Activated CD4-positive, alpha-beta T cell treated with anti-CD3 and anti-CD28 coated beads, Interleukin-2, amount 50 U/mL, for 48 hours (primary cell): Measurements from ENCODE around the gene FGF12.
A peak's percentile ranks its signal among the peaks of the same experiment; 100 is the strongest.

ENCODE experiments used
- DNase-seq, 2 experiments: peaks; one replicate each; pipeline ENCODE4 v3.0.0-alpha.2; 2020

Gene FGF12

GRCh38 chr3:192246847-192247559, 480.3 kb downstream of the FGF12 start:
- no peak for DNase-seq

DNA sequence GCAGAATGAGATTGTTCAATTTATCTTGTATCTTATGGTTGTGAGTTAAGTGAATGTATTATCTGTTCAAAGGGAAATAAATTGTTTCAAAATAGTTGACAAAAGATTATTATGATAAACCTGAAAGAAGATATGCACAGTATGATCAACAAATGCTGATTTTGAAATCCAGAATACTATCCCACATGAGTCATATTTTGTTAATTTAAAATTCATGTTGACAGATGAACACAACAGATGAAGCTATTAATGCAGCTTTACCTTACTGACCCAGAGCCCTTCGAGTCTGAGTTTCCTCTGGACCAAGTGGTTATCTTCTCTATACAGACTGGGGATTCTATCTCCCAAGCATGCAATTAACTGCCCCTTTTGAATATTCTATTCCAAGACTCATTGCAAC, 482.8 kb downstream of the FGF12 start:
- DNase-seq: no peak

- no peak for DNase-seq
Observed at GRCh38 chr3:192239956-192240355, 487.4 kb downstream of the FGF12 start.

- DNase-seq: no peak
Observed at GRCh38 chr3:192237992-192238608, 489.2 kb downstream of the FGF12 start.

- no peak for DNase-seq
Observed at GRCh38 chr3:192229866-192230265, 497.5 kb downstream of the FGF12 start.

DNA sequence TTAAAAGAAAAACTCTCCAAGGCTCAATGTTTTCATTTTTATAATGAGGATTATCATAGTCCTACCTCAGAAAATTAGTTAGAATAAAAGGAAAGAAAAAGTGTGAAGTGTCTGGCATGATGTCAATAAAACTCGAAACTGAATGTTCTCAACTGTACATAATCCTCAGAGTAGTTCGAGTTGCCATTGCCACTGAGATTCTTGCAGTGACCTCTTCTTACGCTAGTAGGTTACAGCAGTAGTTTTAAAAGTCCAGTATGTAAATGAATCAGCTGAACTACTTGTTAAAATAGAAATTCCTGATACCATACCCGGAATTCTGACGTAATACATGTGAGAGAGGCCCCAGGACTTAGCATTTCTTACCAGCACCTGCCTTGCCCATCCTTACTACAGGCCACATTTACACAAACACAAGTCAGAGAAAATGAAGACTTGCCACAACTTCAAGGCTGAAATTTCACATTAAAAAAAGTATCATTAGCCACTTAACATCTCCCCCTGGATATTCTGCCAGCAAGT, 502.6 kb downstream of the FGF12 start:
- DNase-seq: no peak

GRCh38 chr3:192223815-192224214, 503.5 kb downstream of the FGF12 start:
- no peak for DNase-seq

DNA sequence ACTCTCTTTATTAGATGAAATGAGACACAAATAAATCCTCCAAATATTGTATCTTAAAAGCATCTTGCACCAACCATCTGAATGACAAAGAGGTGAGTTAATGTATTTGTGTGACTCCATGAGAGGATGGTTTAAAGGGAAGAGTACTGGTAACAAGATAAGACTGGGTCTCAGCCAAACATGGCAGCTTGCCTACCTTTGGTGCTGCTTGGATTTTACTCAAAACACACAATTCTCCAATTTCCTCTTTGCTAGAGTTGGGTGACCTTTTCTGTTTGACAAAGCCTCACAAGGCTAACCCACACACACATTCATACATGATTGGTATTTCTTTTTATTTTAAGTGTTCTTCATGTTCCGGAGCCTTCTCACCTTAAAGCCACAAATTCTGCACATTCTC, 506.4 kb downstream of the FGF12 start:
- DNase-seq: no peak

DNA sequence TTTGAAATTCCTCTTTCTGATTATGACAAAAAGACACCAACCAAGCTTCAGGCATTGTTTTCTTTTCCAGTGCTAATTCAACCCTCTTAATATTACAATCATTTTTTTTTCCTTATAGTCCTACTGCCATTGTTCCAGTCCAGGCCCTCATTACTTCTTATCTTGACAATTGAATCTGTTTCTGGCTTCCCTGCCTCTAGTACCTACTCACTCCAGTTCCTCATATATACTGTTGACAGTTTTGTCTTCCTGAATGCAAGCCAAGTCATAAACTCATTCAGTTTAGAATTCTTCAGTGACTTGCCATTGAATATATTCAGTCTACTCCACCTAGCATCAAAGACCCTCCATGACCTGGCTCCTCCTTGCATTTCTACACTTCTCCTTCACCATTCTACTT, 507.4 kb downstream of the FGF12 start:
- DNase-seq: no peak

GRCh38 chr3:192216067-192216466, 511.3 kb downstream of the FGF12 start:
- no peak for DNase-seq

DNA sequence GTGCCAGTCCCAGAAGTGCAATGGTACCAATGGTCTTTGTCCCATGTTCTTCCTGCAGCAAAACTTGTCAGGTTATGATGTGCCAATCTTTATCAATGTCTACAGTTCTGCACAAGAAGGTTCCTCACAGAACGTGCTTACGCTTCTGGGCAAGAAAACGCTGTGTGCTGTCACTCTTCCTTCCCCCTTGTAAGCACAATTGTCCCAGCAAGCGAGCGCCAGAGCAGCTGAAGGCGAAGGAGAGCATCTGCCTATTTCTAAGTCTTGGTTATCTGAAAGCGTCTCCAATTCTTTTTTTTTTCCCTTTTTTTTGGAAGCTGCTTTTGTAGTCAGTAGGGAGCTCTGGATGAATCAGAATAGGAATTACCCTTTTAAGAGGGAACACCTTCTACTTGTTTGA, 514.4 kb downstream of the FGF12 start:
- DNase-seq: no peak

GRCh38 chr3:192212335-192212734, 515.0 kb downstream of the FGF12 start:
- no peak for DNase-seq

DNA sequence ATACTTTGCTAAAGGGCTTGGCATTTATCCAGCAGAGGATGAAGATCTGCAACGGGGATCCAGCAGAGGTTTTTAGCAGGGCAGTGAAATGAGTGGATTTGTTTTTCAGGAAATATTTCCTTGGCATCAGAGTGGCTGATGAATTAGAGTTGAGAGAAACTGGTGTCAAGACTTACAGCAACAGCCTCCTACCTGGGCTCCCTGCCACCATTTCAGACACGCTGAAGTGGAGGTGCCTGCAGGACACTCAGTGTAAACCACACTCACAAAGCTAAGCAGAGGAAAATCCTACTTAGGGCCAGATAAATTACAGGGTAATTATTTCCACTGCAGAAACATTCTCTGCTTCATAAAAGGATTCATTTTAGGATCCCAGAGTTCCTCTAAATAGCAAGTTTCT, 519.7 kb downstream of the FGF12 start:
- no peak for DNase-seq

- no peak for DNase-seq
Observed at GRCh38 chr3:192207239-192207638, 520.1 kb downstream of the FGF12 start.

DNA sequence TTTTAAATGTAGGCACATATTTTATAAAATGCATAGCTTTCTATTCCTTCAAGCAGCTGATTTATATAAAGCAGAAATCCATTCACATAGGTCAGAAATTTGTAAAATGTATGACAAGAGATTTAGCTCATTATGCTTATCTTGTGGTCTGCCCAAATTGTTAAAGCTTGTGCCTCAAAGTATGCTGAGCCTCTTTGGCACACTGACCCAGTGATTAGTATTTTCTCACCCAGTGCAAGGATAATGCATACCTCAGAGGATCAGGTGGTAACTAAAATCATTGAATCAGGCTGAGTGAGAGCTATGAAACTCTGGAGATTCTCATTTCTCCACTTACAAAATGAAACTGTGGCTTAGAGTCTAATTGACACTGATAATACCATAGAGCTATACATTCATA, 533.3 kb downstream of the FGF12 start:
- DNase-seq: no peak

- peak; percentile 46 to 51 for DNase-seq
Observed at GRCh38 chr3:192188218-192188835, 539.0 kb downstream of the FGF12 start.

- DNase-seq: no peak
Observed at GRCh38 chr3:192187485-192188051, 539.8 kb downstream of the FGF12 start.

- no peak for DNase-seq
Observed at GRCh38 chr3:192186498-192186897, 540.8 kb downstream of the FGF12 start.

GRCh38 chr3:192186045-192186444, 541.3 kb downstream of the FGF12 start:
- no peak for DNase-seq

DNA sequence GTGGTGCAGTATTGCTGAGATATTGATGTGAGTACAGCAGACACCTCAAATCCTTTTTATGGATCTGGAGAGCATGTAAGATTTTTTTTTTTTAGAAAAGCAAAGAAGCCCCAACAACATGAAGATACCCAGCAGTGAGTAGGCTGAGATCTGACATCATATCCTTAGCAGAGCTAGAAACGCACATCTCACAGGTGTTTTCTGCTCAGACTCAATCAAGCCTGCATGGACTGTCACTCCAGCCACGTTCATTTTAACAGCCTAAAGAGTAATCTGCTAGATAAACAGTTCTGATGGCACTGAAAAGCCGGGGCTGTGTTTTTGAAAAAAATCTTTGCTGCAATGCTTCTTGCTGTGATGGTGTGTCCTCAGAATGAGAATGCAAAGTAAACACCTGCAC, 544.2 kb downstream of the FGF12 start:
- no peak for DNase-seq

DNA sequence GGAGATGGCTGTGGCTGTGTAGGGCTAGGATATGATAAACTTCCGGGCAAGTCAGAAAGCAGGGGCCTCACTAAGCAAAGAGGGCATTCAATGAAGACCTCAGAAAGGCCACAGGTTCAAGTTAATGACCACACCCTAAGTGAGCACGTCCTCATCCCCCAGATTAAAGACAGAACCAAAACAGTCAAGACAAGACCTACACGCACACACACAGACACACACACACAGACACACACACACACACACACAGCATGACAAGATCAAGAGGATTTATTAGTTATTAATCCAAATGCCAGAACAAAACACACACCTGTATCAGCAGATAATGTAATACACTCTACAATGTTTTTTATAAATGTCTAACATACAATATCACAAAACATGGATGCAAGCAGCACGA, 546.2 kb downstream of the FGF12 start:
- DNase-seq: no peak

- DNase-seq: no peak
Observed at GRCh38 chr3:192177383-192177782, 550.0 kb downstream of the FGF12 start.

- DNase-seq: no peak
Observed at GRCh38 chr3:192174283-192174682, 553.1 kb downstream of the FGF12 start.

DNA sequence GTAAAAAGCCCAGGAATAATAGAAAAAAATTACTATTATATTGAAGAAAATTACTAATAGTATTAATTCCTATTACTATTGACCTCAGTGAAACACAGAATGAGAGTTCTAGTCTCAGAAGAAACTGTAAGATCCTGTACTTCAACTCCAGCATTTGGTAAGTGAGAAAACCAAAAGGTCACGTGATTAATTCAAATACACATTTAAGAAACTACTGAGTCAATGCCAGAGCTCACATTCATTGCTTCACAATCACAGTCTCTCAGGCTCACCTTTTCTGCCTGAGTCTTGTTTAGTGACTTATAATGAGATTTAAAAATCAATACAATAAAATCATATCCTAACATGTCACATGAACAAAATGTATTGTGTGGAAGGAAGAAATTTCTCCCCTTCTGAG, 556.1 kb downstream of the FGF12 start:
- no peak for DNase-seq
